Measurements from ENCODE around the gene UBE2D1.

- TF ChIP-seq CTCF (IDR thresholded peaks at IDR 0.05) (no peak), POLR2A (IDR thresholded peaks at IDR 0.05) (no peak)
These were observed 15.2 kb upstream of the UBE2D1 start for GRCh38 chr10:58319599-58319998.

Data from right lobe of liver (tissue), 4 donors.